GM18511 (cell line): ENCODE measurements around the gene KLHL14.

Source experiments
- ATAC-seq: cut with Tn5 transposase; IDR thresholded peaks from one replicate; pipeline ENCODE4 v1.9.1; 2021; ENCODE audit warnings: mild to moderate bottlenecking, moderate library complexity; ENCODE audit not compliant: unreplicated experiment

The KLHL14 gene

GRCh38 chr18:32724071-32724749, 48.6 kb downstream of the KLHL14 start:
- no peak for ATAC-seq

GRCh38 chr18:32722279-32722678, 50.5 kb downstream of the KLHL14 start:
- no peak for ATAC-seq

- no peak for ATAC-seq
Measured at GRCh38 chr18:32717126-32717525, 55.7 kb downstream of the KLHL14 start.

- peak; percentile 100 for ATAC-seq
Measured at GRCh38 chr18:32714571-32715148, 58.2 kb downstream of the KLHL14 start.

- ATAC-seq, result no peak
Measured at GRCh38 chr18:32712860-32713259, 60.0 kb downstream of the KLHL14 start.

- ATAC-seq, result no peak
Measured at GRCh38 chr18:32711862-32712261, 61.0 kb downstream of the KLHL14 start.

- ATAC-seq, result no peak
Measured at GRCh38 chr18:32707586-32707985, 65.2 kb downstream of the KLHL14 start.

GRCh38 chr18:32707147-32707546, 65.7 kb downstream of the KLHL14 start:
- no peak for ATAC-seq

GRCh38 chr18:32701313-32701712, 71.5 kb downstream of the KLHL14 start:
- no peak for ATAC-seq

GRCh38 chr18:32698153-32698552, 74.7 kb downstream of the KLHL14 start:
- no peak for ATAC-seq

- ATAC-seq, result no peak
Measured at GRCh38 chr18:32696376-32696775, 76.4 kb downstream of the KLHL14 start.

GRCh38 chr18:32695534-32695933, 77.3 kb downstream of the KLHL14 start:
- ATAC-seq, result no peak

GRCh38 chr18:32688821-32689220, 84.0 kb downstream of the KLHL14 start:
- no peak for ATAC-seq

- ATAC-seq, result no peak
Measured at GRCh38 chr18:32684940-32685339, 87.9 kb downstream of the KLHL14 start.

- no peak for ATAC-seq
Measured at GRCh38 chr18:32684096-32684495, 88.7 kb downstream of the KLHL14 start.

GRCh38 chr18:32683044-32683443, 89.8 kb downstream of the KLHL14 start:
- no peak for ATAC-seq

GRCh38 chr18:32677578-32677977, 95.2 kb downstream of the KLHL14 start:
- no peak for ATAC-seq

- no peak for ATAC-seq
Measured at GRCh38 chr18:32674491-32674890, 98.3 kb downstream of the KLHL14 start.

GRCh38 chr18:32672398-32672797, 100.4 kb downstream of the KLHL14 start:
- no peak for ATAC-seq

GRCh38 chr18:32670727-32671126, 102.1 kb downstream of the KLHL14 start:
- no peak for ATAC-seq

GRCh38 chr18:32669549-32670165, 103.2 kb downstream of the KLHL14 start:
- no peak for ATAC-seq

GRCh38 chr18:32668956-32669355, 103.9 kb downstream of the KLHL14 start:
- ATAC-seq, result no peak
